Stimulated activated CD8-positive, alpha-beta memory T cell treated with anti-CD3 and anti-CD28 coated beads, Interleukin-2, amount 100 ng/mL, for 48 hours (primary cell): ENCODE measurements around the gene MKLN1.

Source experiments
- DNase-seq, 2 donors: peaks; one replicate each; pipeline ENCODE4 v3.0.0-alpha.2; 2020; ENCODE audit warnings: low read depth in 2 of 2

MKLN1 gene

DNA sequence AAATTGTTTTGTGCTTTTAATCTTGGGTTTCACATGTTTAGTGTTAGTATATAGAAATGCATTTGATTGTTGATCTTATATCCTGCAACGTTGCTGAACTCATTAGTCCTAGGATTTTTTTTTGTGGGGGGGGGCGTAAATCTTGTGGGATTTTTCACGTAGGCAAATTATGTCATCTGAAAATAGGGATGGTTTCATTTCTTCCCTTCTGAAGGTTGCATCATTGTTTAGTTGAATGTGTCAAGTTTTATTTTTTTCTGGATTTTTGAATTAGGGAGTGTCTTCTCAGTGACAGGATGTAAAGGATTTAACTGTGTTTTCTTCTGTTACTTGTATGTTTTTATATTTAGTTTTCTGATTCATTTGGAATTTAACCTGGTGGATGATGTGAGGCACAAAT, 26.7 kb downstream of the MKLN1 start:
- no peak for DNase-seq

DNA sequence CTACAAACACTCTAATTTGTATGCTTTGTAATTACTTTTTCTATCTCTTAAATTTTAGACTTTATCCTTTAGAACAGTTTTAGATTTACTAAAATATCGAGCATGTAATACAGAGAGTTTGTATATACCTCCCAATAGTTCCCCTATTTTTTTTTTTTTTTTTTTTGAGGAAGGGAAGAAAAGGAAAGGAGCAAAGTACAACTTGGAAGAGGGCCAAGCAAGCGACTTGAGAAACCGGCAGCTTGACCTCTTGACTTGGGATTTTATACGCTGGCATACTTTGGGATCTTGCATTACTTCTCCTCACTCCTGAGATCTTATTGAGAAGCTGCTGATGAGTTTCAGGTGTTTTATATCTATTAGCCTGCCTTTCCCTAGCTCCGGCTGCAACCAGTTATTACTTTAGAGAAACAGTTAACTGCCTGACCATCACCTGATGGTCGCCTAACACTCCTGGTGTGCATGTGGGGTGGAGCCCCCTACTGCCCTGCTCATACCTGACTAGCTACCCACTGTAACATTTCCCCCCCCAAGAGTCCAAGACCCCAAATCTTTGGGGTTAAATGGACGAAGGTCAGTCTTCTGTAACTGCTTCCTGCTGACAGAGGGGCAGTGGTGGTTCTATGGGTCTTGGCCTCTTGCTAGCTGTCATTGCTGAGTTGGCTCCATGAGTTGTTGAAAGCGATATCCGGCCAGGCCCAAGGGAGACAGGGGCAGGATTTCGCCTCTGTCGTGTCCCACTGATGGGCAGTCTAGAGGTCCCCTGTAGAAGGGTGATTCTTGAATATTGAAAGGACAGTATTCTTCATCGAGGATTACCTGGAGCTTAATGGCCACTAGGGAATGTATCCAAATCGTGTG, 28.5 kb downstream of the MKLN1 start:
- DNase-seq = no peak

DNA sequence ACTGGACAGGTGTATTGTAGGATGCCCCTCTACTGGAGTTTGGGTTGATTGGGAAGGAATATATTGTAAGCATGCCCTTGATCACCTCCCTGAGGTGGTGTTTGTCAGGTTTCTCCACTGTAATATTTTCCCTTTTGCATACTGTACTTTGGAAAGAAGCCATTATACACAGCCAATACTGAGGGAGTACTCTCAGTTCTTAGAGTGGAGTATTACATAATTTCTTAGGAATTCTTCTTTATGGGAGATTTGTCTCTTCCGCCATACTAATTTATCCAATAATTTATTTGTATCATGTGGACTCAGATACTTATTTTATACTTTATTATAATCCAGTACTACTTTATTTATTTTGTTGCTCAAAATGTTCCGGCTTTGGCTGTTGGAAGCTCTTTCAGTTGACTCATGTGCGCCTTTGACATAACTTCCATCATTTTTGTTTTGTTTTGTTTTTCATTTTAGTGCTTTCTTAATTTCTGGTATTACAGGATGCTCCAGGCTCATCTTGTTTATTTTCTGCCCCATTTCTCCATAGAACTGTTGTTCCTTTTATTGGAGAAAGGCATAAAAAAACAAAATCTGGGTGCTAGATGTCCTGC, 29.7 kb downstream of the MKLN1 start:
- no peak for DNase-seq

DNA sequence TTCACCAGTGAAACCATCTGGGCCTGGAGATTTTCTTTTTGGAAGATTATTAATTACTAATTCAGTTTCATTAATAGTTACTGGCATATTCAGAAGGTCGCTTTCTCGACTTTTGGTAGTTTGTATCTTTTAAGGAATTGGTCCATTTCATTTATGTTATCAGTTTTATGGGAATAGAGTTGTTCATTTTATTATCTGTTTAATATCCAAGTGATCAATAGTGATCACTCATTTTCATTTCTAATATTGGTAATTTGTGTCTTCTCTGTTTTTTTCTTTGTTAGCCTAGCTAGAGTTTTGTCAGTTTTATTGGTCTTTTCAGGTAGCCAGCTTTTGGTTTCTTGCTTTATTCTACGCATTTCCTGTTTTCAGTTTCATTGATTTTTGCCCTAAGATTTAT, 31.0 kb downstream of the MKLN1 start:
- DNase-seq = no peak

GRCh38 chr7:131359136-131359776, 31.6 kb downstream of the MKLN1 start:
- DNase-seq = no peak

- no peak for DNase-seq
Observed at GRCh38 chr7:131363719-131364118, 36.0 kb downstream of the MKLN1 start.

DNA sequence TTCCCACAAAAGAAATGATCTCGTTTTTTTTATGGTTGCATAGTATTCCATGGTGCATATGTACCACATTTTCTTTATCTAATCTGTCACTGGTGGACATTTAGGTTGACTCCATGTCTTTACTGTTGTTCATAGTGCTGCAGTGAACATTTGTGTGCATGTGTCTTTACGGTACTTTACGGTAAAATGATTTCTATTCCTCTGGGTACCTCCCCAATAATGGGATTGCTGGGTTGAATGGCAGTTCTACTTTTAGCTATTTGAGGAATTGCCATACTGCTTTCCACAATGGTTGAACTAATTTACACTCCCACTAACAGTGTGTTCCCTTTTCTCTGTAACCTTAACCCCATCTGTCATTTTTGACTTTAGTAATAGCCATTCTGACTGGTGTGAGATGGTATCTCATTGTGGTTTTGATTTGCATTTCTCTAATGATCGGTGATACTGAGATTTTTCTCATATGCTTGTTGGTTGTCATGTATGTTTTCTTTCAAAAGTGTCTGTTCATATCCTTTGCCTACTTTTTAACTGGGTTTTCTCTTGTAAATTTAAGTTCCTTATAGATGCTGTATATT, 37.2 kb downstream of the MKLN1 start:
- DNase-seq = no peak

DNA sequence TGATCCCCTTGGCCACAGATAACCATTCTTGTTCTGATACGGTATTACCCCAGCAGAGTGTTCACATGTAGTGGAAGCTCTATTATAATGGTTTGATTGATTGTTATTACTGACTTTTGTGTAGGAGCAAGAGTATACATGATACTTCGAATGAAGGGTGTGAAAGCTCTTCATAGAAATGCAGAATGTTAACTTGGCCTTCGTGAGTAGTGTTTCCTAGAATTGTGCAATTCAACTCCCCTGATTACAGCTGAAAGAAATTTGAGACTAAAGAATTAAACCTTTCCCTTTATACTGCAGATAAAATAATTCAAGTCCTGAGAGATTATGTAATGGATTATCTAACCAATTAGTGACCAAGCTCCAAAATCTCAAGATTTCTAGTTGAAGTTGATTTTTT, 38.2 kb downstream of the MKLN1 start:
- no peak for DNase-seq

DNA sequence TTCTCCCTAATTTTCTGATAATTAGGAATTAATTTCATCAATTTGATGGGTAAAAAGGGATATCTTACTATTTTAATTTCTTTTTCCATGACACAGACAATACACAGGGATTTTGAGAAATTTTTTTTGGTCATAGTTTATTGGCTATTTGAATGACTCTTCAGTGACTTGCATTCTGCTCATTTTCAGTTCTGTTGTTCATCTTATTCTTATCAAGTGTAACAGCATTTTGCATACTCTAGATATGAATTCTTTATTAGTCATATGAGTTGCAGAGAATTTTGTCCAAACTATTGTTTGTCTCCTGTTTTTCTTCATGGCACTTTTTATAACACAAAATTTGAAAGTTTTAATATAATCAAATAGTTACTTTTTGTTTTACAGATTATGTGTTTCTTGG, 41.7 kb downstream of the MKLN1 start:
- DNase-seq = no peak

GRCh38 chr7:131370523-131370968, 42.9 kb downstream of the MKLN1 start:
- DNase-seq = no peak

- DNase-seq = no peak
Observed at GRCh38 chr7:131371411-131371810, 43.7 kb downstream of the MKLN1 start.

- no peak for DNase-seq
Observed at GRCh38 chr7:131372554-131372953, 44.9 kb downstream of the MKLN1 start.

- no peak for DNase-seq
Observed at GRCh38 chr7:131374821-131375220, 47.1 kb downstream of the MKLN1 start.

GRCh38 chr7:131381069-131381838, 53.6 kb downstream of the MKLN1 start:
- DNase-seq = no peak

GRCh38 chr7:131383417-131384285, 56.0 kb downstream of the MKLN1 start:
- DNase-seq = no peak

GRCh38 chr7:131384286-131384635, 56.6 kb downstream of the MKLN1 start:
- DNase-seq = no peak

- DNase-seq = no peak
Observed at GRCh38 chr7:131385039-131385605, 57.4 kb downstream of the MKLN1 start.

DNA sequence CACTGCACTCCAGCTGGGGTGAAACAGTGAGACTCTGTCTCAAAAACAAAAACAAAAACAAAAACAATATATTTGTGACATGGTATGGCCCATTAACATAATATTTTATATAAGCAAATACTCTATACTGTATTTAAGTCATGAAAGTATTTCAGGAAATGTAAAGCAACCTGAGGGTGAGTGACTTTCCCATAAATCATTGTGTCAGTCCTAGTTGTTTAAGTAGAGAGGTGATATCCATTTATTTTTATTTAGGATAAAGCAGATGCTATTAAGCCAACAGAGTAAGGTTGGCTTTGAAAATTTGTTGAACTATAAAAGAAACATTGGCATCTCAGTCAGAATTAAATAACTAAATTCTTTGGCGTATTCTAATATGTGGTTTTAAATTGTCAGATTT, 60.5 kb downstream of the MKLN1 start:
- DNase-seq = no peak

DNA sequence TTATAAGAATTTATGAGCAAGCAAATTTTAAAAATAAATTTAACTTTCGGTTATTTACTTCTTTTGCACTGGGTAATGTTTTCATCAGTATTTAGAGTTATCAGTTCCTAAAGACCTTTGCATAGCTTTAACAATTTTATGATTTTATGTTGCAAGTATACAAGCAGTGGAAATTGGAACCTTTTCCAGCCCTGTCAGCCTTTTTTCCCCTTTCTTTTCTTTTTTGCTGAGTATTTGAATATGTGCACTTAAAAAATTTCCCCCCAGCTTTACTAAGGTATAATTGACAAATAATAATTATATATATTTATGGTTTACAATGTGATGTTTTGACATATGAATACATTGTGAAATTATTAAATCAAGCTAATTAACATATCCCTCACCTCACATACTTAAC, 62.6 kb downstream of the MKLN1 start:
- no peak for DNase-seq

GRCh38 chr7:131391145-131391544, 63.5 kb downstream of the MKLN1 start:
- DNase-seq = no peak
